Fibroblast of gingiva (primary cell): ENCODE data around the gene STAT4.

Experiments
- DNase-seq: peaks from one replicate; pipeline ENCODE4 v3.0.0-alpha.2; 2011; ENCODE audit warnings: low read depth

Gene STAT4

GRCh38 chr2:191173206-191173605 lies 22.4 kb upstream of the STAT4 start:
- DNase-seq, result no peak

DNA sequence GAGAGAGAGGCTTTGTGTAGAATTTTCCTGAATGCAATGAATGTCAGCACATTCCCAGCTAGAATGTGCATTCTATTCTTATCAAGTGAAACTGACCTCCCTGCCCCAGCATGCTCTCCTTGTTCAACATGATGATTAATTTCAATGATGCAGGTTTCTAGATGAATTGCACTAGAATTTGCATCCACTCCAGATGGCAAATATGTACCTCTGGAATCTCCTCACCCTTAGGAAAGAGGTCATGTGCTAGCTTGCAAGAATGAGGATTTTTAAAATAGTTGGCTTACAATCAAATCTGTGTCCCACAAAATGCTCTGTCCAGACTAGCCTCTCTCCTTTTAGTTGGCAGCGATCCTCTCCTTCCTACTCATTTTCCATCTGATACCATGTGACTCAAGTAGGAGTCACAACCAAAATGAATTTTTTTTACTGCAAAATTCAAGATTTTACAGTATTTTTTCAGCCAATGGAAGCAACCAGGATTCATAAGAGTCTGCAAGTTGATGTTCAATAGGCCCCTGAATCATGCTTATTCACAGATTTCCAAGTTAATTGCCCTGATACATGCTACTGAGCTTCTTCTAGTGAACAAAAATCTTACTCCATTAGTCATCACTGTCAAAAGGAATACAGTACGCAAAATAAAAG lies 21.0 kb upstream of the STAT4 start:
- peak; percentile 90 for DNase-seq

- DNase-seq, result peak; percentile 44
Observed at GRCh38 chr2:191171286-191171685, 20.5 kb upstream of the STAT4 start.

DNA sequence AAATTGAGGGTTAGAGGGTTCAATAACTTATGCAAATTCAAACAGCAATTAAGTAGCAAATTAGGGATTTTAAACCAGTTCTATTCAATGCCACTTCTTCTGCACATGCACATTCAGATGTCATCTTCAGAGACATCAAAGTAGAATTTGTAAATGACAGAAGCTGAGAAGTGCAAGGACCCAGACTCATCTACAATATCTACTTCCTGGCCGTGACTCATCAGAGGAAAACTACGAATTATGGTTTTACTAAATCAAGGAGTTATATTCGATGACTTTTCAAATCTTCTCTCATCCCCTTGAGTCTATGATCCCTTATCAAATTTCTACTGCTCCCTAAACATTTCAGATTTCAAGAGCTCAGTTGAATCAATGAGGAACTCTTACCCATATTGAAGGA lies 20.0 kb upstream of the STAT4 start:
- DNase-seq, result no peak

- DNase-seq, result no peak
Observed at GRCh38 chr2:191170301-191170636, 19.5 kb upstream of the STAT4 start.

GRCh38 chr2:191169456-191170300 lies 18.9 kb upstream of the STAT4 start:
- no peak for DNase-seq

DNA sequence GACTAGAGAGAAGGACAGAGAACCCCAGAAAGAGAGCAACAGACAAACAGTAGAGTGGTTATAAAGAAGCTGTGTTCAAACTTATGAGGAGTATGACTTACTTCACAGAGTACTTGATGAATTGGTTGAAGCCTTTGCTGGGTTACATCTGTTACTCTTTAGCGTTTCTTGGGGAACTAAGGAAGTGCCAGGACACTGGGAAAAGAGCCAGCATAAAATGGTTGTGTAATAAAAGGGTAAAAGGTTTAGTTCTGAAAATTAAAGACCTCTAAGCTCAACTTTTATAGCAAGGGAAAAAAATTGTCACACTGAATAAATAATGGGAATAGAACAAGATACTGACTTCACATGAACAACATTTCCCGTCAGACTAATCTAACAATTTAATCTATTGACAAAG lies 17.0 kb upstream of the STAT4 start:
- DNase-seq, result peak; percentile 93

- no peak for DNase-seq
Observed at GRCh38 chr2:191166756-191167445, 16.1 kb upstream of the STAT4 start.

DNA sequence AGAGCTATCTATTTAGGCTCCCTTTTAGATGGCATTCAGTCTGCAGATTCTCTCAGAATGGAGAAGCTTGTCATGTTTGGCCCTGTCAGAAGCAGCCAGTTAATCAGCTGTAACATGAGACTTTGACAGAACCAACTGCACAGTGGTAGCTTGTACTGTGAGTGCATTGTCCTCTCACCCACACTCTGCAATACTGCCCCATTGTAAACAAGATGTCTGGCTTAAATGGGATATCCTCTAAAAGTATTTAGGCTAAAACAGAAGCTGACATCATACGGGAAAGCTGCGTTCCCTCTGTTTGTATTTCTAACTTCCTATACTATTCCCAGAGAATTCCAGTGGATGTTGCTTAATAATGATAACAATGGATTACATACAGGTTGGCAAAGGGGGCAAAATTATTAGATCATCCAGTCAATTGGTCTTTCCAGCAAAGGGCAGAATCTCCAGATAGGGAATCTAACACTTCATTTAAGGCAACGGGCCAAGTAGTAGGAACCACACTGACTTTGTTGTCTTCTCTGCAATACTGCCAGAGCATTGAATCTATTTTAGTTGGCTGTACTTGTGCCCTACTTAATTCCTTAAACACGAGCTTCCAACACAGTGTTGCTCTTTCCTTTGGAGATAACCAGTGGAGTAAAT lies 15.4 kb upstream of the STAT4 start:
- peak; percentile 81 for DNase-seq

- DNase-seq, result peak; percentile 69
Observed at GRCh38 chr2:191165176-191165643, 14.4 kb upstream of the STAT4 start.

DNA sequence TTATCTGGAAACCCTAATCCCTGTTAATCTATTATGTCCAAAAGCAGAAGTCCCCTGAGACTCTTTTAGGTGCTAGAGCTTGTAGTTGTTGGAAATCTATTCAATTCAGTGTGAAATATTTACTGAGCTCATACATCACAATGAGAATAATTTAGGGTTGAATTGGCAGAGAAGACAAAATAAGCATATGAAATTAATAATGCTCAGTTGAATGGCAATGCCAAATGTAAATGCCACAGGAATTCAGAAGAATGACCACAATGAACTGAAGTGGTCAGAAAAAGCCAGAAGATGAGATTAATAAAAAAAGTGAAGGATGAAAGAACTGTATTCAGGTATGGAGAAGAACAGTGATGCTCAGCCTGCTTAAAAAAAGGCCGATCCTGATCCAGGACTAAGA lies 8.0 kb upstream of the STAT4 start:
- DNase-seq, result peak; percentile 60

DNA sequence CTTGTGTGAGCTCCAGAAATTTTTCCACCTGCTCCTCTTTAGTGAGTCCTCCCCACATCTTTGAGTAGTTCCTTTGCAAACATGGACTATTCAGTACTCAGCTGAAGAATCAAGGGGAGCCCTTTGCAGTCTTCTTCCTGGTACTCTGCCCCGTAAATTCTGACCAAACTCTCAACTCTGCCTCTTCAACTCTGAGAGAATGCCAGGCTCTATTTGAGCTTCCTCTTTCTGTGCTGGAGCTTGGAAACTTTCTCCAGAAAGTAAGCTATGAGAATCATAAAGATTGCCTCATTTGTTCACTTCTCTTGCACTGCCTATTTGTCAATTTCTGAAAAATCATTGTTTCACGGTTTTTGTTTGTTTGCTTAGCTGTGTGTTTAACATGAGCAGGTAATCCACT lies 7.4 kb upstream of the STAT4 start:
- no peak for DNase-seq

GRCh38 chr2:191155608-191156071 lies 4.8 kb upstream of the STAT4 start:
- peak; percentile 60 for DNase-seq

DNA sequence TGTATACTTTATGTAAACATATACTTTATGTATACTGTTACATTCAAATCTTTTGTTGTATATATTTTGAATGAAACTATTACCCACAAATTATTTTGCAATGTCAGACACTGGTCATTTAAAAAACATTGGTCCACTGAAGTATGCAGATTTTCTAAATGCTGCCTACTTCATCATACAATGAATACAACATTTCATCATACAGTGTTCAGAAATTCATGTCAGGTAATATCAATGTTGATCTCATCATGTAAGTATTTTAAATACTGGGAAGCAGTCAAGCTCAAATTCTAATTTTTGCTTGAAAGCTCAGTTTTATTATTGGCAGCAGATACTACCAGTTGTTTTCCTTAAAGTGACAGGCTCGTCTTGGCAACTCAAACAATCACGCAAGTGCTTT lies 2.9 kb upstream of the STAT4 start:
- no peak for DNase-seq

DNA sequence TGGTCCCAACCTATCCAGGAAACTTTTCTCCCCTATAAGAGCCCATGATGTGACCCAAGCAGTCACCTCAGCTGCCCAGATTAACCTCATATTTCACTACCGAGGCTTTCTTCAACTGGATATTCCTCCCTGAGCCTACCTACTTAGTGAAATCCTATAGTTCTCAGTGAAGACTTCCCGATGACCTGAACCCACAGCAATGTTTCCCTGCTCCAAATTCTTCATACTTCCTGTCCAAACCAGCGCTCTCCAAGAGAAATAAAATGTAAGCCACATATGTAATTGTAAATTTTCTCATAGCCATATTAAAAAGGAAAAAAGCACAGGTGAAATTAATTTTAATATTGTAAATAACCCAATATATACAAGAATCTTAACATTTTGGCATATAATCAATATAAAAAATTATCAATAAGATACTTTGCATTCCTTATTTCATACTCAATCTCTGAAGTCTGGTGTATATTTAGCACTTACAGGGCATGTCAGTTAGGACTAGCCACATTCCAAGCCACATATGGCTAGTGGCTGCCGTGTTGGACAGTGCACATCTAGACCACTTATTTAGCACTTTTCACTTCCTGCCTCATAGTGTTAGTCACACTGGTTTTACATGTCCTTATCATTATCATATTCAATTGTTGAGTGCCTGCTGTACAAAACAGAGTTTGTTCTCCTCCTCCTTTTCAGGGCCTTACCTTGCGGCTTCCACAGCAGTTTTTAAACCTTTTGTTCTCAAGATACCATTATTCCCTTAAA lies 1.9 kb upstream of the STAT4 start:
- no peak for DNase-seq

GRCh38 chr2:191151331-191151730 lies 537 bp upstream of the STAT4 start:
- DNase-seq, result no peak

- DNase-seq, result no peak
Observed at GRCh38 chr2:191150230-191150599, 579 bp downstream of the STAT4 start.

GRCh38 chr2:191149391-191149790 lies 1.4 kb downstream of the STAT4 start:
- DNase-seq, result no peak

- no peak for DNase-seq
Observed at GRCh38 chr2:191148791-191149190, 2.0 kb downstream of the STAT4 start.

DNA sequence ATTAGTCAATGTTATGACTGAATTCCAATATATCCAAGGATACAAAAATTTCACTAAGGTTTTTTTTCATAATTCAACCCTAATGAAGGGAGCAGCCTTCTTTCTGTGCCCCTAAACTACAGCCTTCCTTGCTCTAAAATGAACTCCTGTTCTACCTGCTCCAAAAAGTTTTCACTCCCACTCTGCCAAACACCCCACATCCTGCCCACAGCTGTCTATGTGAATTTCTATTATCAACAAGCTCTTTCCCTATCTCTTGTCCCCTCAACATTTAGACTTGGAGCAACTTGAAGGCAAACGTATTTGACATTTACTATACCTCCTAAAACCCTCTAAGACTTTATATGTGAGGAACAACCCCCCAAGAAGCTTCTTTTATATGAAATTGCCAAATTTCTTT lies 2.5 kb downstream of the STAT4 start:
- no peak for DNase-seq

DNA sequence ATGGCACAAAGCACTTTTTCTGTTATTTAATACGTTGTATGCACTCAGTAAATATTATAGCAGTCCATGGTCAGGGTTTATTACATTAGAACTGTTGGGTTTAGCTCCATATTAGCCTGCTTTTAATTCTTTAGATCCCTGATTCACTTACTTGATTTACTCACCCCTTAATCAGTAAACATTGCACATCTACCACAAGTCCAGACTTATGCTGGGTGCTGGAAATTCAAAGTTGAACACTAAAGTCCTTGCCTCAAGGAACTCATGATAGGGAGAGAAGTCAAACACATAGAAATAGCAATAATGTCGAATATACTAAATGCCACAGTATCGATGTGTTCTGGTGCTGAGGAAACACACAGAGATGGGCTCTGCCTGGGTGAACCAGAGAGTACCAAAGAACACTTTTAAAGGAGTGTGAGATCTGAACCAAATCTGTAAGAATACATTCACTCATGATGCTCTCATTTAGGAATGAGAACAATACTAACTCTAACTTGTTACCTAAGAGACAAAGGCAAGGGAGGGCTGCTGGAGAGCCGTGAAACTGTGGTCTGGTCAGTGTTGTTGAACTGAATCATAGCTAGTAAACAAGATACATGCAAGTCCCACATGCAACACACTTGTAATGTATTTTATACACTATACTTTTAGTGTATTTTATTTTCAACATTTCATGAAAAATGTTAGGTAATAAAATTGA lies 4.9 kb downstream of the STAT4 start:
- no peak for DNase-seq
